ENCODE data around the gene BTBD18.
"Not testable (repeated sequence)": the region's sequence is repeated elsewhere in the genome, so short reads cannot be mapped to it uniquely, and the experiment has no call there.

BTBD18 gene

DNA sequence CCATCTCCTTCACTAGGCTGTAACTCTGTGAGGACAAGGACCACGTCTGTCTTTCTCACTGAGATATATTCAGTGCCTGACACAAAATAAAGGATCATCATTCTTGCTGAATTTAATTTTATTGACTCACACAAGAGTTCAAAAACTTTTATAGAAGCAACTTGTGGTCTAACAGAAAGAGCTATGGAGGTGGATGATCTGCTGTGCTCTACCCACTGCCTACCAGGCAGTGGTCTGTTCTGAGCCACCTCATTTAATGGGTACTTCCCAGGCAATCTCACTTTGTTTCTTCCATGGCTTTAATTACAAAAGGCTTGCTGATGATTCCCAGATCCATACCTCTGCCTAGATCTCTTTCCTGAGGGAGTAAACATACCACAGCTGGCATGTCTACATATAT is 4.7 kb downstream of the BTBD18 start:
- no peak for FAIRE-seq
- TF ChIP-seq POLR2A (IDR thresholded peaks at IDR 0.05; ENCODE audit: low read depth, low read length) (no peak), POLR2AphosphoS5 (IDR thresholded peaks at IDR 0.05; ENCODE audit: low read depth, low read length) (no peak), TAF1 (IDR thresholded peaks at IDR 0.05; ENCODE audit: borderline replicate concordance, low read depth, low read length) (no peak)

DNA sequence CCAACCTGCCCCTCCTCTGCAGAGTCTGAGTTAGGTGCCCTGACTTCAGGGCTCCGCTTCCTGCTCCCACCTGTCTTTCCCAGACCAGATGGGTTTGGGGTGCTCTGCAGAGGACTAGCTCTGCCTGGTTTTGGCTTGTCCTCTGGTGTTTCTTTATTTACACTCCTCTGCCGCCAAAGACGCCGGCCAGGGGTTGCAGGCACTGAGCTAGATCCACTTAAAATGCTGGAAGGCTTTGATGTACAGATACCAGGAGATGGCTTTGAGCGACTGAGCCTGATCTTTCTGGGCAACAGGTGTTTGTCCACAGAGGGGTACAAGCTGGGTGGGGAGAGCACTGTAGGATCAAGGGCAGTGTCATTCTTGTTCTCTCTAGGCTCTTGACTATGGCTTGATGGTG is 6.4 kb downstream of the BTBD18 start:
- DNase-seq (ENCODE audit: insufficient read length) (no peak), FAIRE-seq (no peak)
- TF ChIP-seq POLR2AphosphoS5 (IDR thresholded peaks at IDR 0.05; ENCODE audit: low read depth, low read length) = peak; percentile 14
- no peak for TF ChIP-seq POLR2A (IDR thresholded peaks at IDR 0.05; ENCODE audit: low read depth, low read length)
- TF ChIP-seq TAF1 (IDR thresholded peaks at IDR 0.05; ENCODE audit: borderline replicate concordance, low read depth, low read length) = no peak

More for the DNA sequence above, 4.7 kb downstream of the BTBD18 start:
- no peak for DNase-seq (ENCODE audit: insufficient read length)

DNA sequence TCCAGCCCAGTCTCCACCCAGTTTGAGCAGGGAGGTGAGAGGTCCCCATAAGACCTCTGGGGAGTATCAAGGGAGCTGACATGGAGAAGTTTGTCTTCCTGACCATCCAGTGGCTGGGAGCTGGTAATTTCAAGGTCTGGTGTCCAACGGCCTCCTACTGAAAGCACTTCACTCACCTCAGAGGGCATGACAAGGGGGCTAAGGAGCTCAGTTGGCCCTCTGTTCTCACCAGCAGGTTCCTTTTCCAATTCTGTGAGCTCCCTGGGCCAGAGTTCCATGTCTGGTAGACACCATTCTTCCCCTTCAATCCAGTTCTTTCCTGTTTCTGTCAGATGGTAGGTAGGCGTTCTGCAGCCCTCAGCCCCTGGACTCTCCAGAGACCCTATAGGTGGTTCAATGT is 7.3 kb downstream of the BTBD18 start:
- DNase-seq (ENCODE audit: insufficient read length) (no peak), FAIRE-seq (no peak)
- TF ChIP-seq TAF1 (IDR thresholded peaks at IDR 0.05; ENCODE audit: borderline replicate concordance, low read depth, low read length) = no peak
- TF ChIP-seq POLR2AphosphoS5 (IDR thresholded peaks at IDR 0.05; ENCODE audit: low read depth, low read length) = 0 out of 2 replicates have a peak, but pooled peaks have one; percentile 57
- TF ChIP-seq POLR2A (IDR thresholded peaks at IDR 0.05; ENCODE audit: low read depth, low read length) = peak; percentile 53; the same call in 1 of the 2 replicates

DNA sequence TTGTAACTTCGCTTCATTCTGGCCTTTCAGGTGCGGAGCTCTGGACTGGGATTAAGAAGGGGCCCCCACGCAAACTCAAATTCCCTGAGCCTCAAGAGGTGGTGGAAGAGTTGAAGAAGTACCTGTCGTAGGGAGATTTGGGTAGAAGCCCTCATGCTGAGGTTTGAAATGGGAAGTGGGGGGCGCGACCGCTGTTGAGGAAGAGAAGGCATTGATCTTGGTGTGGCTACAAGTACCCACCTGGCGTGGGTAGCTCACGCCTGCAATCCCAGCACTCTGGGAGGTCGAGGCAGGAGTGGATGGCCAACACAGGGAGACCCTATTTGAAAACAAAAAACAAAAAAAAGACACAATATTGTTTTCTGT is 9.5 kb downstream of the BTBD18 start:
- DNase-seq (ENCODE audit: insufficient read length) (no peak), FAIRE-seq (peak; percentile 9)
- no peak for TF ChIP-seq POLR2AphosphoS5 (IDR thresholded peaks at IDR 0.05; ENCODE audit: low read depth, low read length)
- TF ChIP-seq TAF1 (IDR thresholded peaks at IDR 0.05; ENCODE audit: borderline replicate concordance, low read depth, low read length) = no peak
- no peak for TF ChIP-seq POLR2A (IDR thresholded peaks at IDR 0.05; ENCODE audit: low read depth, low read length)

DNA sequence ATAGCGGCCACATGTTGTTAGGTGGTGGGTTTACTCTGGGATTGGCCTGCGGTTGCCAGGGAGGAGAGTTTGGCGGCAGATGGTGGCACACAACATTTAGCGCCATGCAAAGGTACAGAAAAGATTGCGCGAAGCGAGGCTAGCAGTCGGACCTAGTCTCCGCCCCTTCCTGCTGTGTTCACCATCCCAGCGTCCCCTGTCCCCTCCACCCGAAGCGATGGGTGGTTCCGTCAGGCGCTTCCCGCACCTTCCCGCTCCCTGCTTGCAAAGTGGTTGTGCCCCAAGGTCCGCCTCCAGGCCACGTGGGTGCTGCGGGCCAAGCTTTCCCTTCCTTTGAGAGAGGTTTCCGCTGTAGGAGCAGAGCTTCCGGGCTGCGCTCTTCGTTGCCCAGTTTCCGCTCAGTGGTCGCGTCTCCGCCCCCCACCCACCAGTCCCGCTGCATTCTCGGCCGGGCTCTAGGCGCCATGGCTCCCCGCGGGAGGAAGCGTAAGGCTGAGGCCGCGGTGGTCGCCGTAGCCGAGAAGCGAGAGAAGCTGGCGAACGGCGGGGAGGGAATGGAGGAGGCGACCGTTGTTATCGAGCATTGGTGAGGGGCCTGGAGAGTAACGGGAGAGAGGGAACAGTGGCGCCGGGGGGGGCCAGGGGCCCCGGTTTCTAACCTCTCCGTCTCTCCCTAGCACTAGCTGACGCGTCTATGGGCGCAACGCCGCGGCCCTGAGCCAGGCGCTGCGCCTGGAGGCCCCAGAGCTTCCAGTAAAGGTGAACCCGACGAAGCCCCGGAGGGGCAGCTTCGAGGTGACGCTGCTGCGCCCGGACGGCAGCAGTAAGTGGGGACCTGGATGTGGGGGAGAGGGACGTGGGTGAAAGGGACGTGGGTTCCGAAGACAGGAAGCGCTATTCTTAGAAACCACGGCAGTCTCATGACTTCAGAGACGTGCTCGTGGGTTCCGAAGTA is 10.2 kb downstream of the BTBD18 start, which contains the start of gene SELENOH:
TSS of gene SELENOH (plus strand) at position 360 of the 955 bp plus-strand sequence. CDS start at position 465, 105 bp downstream.
- DNase-seq (ENCODE audit: insufficient read length) = peak; percentile 77
- peak; percentile 99 for FAIRE-seq
- TF ChIP-seq POLR2AphosphoS5 (IDR thresholded peaks at IDR 0.05; ENCODE audit: low read depth, low read length) (peak; percentile 95), POLR2A (IDR thresholded peaks at IDR 0.05; ENCODE audit: low read depth, low read length) (peak; percentile 95), TAF1 (IDR thresholded peaks at IDR 0.05; ENCODE audit: borderline replicate concordance, low read depth, low read length) (peak; percentile 62; the same call in 1 of the 2 replicates)

DNA sequence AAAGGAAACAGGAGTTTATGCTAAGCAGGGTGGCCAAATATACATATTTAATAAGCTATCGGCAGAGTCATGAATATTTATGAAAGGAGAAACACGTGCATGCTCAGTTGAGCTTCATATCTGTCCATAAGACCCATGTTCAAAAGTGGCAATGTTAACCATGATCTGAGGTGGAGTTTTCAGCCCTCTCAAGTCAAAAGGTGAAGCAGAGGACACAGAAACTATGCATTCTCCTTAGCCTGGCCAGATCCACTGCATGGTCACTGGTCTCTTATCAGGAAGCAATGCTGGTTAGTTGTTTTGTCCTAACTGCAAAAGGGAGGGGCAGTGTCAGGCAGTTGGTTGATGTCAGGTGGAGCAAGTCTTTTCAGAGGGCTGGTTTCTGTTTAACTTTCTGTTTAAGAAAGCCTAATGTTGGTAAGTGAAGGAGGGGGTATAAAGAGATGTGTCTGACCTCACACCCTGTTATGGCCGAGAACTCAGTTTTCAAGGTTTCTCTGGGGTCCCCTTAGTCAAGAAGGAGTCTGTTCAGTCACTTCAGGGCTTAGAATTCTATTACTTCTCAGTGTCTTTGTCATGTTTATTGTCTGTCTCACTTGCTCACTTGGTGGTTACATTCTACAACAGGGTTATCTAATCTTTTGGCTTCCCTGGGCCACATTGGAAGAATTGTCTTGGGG is 15.9 kb downstream of the BTBD18 start:
- DNase-seq (ENCODE audit: insufficient read length) (no peak), FAIRE-seq (no peak)
- TF ChIP-seq POLR2A (IDR thresholded peaks at IDR 0.05; ENCODE audit: low read depth, low read length) = no peak
- TF ChIP-seq POLR2AphosphoS5 (IDR thresholded peaks at IDR 0.05; ENCODE audit: low read depth, low read length) = no peak
- TF ChIP-seq TAF1 (IDR thresholded peaks at IDR 0.05; ENCODE audit: borderline replicate concordance, low read depth, low read length) = no peak

DNA sequence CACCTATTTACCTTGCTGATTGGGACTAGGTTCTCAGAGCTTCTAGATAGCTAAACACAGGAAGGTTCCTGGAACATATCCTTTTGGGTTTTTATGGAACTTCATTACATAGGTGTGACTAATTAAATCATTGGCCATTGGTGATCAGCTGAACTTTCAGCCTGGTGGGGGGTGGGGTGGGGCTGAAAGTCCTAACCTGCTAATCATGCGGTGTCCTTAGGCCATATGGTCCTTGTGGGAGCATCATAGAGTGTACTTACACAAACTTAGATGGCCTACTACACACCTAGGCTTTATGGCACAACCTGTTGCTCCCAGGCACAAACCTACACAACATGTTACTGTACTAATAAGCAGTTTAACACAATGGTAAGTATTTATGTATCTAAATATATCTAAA is 19.0 kb downstream of the BTBD18 start:
- TF ChIP-seq POLR2A (IDR thresholded peaks at IDR 0.05; ENCODE audit: low read depth, low read length) = no peak
- TF ChIP-seq TAF1 (IDR thresholded peaks at IDR 0.05; ENCODE audit: borderline replicate concordance, low read depth, low read length) = no peak
- TF ChIP-seq POLR2AphosphoS5 (IDR thresholded peaks at IDR 0.05; ENCODE audit: low read depth, low read length) = no peak
- FAIRE-seq = peak; percentile 78

DNA sequence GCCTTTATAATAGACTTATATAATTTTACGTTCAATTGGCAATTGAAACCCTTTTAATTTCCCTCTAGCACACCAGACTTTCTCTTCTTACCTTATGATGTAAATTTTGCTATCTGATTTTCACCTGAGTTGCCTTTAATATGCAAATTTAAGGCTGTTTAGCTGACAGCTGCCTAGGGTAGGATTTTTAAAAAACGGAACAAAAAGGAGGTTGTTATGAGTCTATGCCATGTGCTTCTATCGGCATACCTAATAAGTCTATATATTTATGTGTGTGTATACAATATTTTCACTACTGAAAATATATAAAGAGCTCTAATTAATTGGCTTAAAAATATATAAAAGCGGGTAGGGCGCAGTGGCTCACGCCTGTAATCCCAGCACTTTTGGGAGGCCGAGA is 22.1 kb downstream of the BTBD18 start:
- no peak for FAIRE-seq
- TF ChIP-seq POLR2A (IDR thresholded peaks at IDR 0.05; ENCODE audit: low read depth, low read length) (no peak), TAF1 (IDR thresholded peaks at IDR 0.05; ENCODE audit: borderline replicate concordance, low read depth, low read length) (no peak), POLR2AphosphoS5 (IDR thresholded peaks at IDR 0.05; ENCODE audit: low read depth, low read length) (no peak)
- DNase-seq (ENCODE audit: insufficient read length) = no peak

More for the DNA sequence above, 19.0 kb downstream of the BTBD18 start:
- DNase-seq (ENCODE audit: insufficient read length) = no peak

DNA sequence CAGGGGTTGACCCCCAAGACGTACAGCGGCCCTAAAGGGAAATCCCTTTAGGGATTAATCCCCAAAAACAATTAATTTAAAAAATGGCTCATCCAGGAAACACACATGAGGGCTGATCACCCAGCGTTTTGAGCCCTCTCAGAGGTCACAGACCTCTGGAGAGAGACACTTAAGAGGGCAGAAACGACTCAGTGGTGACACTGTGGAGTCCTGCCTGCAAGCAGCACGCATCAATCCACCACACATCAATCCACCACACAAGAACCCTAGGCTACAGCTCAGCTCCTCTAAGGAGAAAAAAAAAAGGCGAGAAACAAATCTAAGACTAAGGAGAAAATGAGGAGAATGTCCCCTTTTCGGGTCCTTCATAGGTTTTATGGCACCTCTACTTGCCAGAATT is 22.8 kb downstream of the BTBD18 start:
- DNase-seq (ENCODE audit: insufficient read length) = no peak
- no peak for FAIRE-seq
- no peak for TF ChIP-seq POLR2A (IDR thresholded peaks at IDR 0.05; ENCODE audit: low read depth, low read length)

DNA sequence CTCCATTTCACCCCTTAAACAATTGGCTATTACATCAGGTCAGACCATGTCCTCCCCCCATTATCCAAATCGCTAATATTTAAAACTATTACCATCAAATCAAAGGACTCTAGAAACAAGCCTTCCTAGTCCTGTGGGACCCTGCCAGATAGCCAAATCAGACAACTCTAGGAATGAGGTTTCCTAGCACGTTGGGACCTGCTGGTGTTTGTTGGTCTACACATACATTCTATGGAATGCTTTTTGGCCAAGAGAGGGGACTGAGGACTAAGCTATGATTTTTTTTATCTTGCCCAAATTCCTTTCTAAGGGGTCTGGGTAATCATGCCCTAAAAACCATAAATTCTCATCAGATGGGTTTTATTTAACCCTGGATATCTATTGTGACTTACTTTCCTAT is 24.4 kb downstream of the BTBD18 start:
- TF ChIP-seq POLR2A (IDR thresholded peaks at IDR 0.05; ENCODE audit: low read depth, low read length) = no peak
- TF ChIP-seq POLR2AphosphoS5 (IDR thresholded peaks at IDR 0.05; ENCODE audit: low read depth, low read length) = no peak
- TF ChIP-seq TAF1 (IDR thresholded peaks at IDR 0.05; ENCODE audit: borderline replicate concordance, low read depth, low read length) = no peak
- DNase-seq (ENCODE audit: insufficient read length) (no peak), FAIRE-seq (no peak)

DNA sequence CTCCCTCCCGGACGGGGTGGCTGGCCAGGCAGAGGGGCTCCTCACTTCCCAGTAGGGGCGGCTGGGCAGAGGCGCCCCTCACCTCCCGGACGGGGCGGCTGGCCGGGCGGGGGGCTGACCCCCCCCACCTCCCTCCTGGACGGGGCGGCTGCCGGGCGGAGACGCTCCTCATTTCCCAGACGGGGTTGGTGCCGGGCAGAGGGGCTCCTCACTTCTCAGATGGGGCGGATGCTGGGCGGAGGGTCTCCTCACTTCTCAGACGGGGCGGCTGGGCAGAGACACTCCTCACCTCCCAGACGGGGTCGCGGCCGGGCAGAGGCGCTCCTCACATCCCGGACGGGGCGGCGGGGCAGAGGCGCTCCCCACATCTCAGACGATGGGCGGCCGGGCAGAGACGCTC is 34.9 kb downstream of the BTBD18 start:
- FAIRE-seq; DNase-seq (ENCODE audit: insufficient read length): not testable (repeated sequence)

DNA sequence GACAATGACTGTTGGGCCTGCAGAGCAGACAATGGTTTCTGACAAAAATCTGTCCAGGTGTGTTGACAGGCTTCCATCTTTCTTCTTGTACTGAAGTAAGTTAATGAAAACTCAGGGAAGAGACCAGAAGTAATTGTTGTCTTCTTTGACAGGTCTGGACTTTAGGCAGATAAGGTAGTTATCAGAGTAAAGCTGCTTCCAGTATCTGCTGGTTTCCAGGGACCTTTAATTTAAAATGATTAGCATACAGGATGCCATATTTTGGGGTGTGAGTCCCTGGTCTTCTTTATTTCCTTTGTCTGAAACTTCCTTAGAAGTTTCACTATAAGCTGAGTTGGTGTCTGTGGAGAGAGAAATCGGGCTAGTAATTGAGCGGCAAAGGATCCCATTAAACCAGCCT is 37.8 kb downstream of the BTBD18 start:
- FAIRE-seq = no peak

More for the DNA sequence above, 37.8 kb downstream of the BTBD18 start:
- TF ChIP-seq TAF1 (IDR thresholded peaks at IDR 0.05; ENCODE audit: borderline replicate concordance, low read depth, low read length) = no peak
- no peak for TF ChIP-seq POLR2A (IDR thresholded peaks at IDR 0.05; ENCODE audit: low read depth, low read length)
- no peak for TF ChIP-seq POLR2AphosphoS5 (IDR thresholded peaks at IDR 0.05; ENCODE audit: low read depth, low read length)
- no peak for DNase-seq (ENCODE audit: insufficient read length)
